SIG-M5 treated with dmso at 0.1 percent for 504 hours (cell line): ENCODE results near the gene CPNE8.

Experiments
- DNase-seq: peaks from one replicate; lab custom pipeline; 2025; ENCODE audit not compliant: unreplicated experiment; lab: John Stamatoyannopoulos, UW

The CPNE8 gene

DNA sequence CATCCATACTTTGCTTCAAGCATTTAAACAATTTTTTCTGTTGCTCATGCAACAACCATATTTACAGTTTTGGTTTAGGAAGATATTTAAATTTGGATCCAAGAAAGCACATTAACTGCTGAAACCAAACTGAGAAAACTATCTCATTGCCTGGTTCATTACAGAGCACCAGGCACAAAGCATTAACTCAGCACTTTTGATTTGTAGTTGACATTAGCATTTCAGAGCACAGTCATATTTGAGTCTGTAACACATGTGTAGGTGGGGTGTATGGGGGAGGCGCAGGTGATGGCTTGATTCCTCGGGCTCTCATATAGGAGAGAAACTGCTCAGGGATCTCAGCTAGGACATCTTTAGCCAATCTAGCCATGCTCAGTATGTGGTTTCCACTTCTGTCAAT lies 251.7 kb downstream of the CPNE8 start:
- no peak for DNase-seq

DNA sequence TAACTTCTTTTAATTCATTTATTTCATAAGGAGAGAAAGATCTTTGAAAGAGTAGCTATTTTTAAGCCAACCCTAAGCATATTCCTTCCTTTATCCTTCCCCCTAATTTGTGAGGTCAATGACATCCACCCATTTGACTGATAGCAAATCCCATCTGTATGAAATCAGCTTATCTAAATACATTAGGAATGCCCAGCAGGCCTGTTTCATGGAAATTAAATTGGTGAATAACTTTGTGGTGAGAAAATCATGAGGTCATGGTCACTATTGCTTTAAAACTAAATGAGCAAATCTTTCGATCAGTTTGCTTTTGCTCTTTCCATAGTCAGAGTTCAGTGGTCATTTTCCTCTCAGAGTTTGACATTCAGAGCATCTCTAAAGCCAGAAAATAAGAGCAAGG lies 256.6 kb downstream of the CPNE8 start:
- no peak for DNase-seq

DNA sequence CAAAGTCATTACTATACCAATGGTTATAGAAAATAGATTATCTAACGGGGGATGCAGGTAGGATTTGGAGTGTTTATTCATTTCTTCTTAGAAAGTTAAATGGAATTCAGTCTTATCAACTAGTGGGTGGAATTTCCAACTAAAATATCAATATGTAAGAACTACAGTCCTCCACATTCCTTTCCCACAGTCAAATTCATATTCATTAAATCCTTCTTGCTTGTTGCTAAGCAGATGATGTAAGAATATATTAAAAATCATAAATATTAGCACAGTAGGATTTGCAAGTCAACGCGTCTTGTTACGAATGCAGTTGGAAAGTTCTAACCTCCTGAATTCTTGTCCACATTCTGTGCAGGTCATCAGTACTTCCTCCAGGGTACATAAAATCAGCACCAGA lies 259.2 kb downstream of the CPNE8 start:
- no peak for DNase-seq

DNA sequence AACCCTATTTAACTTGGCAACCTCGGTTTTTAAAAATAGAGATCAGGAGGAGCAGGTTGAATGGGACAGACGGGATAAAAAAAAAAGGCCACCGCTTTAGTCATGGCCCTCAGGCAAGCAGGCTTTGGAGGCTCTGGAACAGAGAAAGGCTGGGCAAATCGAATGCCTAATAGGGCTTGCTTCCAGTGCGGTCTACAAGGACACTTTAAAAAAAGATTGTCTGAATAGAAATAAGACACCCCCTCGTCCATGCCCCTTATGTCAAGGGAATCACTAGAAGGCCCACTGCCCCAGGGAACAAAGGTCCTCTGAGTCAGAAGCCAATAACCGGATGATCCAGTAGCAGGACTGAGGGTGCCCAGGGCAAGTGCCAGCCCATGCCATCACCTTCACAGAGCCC lies 265.8 kb downstream of the CPNE8 start:
- DNase-seq = no peak

DNA sequence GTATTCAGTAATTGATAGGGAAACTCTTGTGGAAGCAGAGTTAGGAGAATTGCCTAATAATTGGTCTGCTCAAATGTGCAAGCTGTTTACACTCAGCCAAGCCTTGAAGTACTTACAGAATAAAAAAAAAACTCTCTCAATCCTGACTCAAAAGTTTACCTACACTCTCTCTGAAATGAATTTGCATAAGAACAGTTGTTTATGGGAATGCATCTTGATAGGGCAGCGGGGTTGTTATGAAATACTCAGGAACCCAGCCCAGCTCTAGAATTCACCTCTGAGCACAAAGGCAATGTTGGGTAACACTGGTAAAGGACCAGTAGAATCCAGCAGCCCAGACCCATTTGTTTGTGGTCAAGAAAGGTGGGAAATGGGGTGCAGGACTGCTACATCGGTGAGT lies 267.0 kb downstream of the CPNE8 start:
- DNase-seq = no peak

DNA sequence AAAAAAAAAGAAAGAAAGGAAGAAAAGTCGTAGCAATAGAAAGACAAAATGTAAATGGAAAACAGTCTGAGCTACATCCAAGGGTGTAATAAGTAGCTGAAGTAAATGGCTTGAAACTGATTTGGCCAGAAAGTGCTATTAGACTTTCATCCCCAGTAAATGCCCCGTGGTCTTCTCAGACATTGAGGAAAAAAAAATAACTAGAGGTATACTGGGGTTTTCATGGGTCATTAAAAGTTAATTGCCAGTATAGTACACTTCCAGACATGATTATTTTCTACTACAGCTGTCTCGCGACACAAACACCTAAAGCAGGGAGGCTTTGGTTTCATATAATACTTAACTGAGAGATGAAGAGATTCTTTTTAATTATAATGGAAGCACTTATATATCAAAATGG lies 271.9 kb downstream of the CPNE8 start:
- no peak for DNase-seq

DNA sequence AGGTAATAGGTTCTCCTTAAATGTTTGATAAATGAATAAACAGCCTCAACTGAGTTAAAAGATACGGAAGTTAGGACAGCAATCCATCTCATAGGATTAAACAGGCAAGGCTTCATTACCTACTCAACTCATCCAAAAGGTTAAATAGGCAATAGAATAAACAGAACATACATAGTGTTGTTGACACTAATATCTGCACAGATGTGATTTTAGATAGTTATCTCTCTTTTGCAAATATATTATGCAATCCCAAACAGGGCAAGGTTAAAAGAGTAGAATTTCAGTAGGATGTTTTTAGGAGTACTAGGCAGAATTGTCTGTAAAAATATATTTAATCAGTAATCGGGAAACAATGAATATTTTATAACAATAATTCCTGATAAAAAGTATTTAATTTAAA lies 276.3 kb downstream of the CPNE8 start:
- no peak for DNase-seq

DNA sequence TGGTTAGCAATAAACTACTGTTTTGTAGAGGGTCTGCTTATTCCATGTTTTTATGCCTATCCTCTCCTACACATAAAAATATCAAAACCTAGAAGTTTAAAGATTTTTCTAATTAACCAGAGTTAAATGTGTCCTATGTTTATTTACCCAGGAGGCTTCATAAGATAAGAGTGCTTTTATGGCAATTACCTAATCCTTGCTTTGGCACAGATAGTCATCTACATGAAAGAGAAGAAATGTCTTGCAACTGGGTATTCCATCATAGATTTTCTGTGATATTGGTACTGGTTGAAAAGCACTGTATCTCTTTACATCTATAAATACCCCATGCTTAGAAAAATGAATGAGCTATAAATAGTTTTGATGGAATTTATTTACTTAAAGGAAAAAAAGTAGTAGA lies 277.1 kb downstream of the CPNE8 start:
- no peak for DNase-seq

DNA sequence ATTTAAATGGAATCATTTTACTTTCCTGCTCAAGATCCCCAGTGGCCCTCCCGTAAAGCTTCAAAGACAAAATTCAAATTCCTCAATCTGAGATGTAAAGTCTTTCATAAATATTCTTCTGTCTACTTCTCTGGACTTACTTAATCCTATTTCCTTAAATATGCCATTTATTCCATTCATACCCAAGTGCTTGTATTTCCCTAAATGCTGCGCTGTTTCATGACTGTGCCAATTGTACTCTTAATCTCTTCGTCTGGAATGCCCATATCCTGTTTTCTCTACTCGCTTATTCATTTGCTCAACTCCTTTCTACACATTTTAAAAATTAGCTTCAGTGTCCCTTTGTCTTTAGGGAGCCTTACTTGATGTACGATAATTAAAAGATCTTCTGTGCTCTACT lies 280.1 kb downstream of the CPNE8 start:
- no peak for DNase-seq

DNA sequence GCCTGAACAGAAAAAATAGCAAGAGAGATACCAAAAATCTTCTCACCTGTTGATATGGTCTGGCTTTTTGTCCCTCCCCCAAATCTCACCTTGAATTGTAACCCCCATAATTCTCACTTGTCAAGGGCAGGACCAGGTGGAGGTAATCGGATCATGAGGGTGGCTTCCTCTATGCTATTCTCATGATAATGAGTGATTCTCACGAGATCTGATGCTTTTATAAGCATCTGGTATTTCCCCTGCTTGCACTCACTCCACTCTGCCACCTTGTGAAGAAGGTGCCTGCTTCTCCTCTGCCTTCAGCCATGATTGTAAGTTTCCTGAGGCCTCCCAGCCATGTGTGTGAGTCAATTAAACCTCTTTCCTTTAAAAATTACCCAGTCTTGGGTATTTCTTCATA lies 291.2 kb downstream of the CPNE8 start:
- DNase-seq = no peak

DNA sequence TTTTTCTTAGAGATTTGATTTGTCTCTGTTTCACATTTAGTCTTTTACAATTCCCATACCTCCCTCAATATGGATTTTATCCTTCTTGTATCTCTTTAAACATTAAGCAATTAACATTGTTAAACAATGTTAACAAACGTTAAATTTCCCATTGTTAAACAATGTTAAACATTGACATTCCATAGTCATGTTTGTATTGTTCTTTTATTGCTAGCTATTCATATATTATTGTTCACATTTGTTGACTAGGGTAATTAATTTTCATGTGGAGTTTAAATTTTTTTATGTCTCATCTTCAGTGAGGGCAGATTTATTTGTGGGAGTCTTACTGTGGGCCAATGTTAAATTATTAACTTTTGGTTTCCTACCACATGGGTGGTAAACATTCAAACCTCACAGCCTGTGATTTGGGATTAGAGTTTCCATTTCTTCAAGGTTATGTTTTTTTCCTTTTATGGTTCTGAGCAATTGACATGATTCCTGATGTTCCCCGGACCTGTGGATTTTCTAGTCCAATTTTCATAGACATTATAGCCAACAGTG lies 294.5 kb downstream of the CPNE8 start:
- DNase-seq = no peak

DNA sequence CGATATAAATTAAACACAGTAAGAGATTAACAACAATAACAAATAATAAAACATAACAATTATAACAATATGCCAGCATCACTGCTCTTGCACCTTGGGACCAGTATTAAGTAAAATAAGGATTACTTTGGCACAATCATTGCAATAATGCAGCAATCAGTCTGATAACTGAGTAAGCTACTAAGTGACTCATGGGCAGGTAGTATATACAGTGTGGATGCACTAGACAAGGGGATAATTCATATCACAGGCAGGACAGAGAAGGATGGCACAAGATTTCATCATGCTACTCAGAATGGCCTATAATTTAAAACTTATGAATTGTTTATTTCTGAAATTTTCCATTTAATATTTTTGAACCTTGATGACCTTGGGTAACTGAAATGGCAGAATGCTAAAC lies 298.1 kb downstream of the CPNE8 start:
- no peak for DNase-seq
